ENCODE data around the gene RCOR2. TPM values are rescaled to one million over a fixed set of nuclear protein-coding genes. Genes with fewer than 3 reads are reported as not detected.

RCOR2 gene
- total and polyA plus RNA-seq, 2 of the 13 experiments (the other 11 are each of a cell fraction or from before 2014, with no cell fraction given): 8.3 to 8.5 TPM

- peak; percentile 74 for TF ChIP-seq GMEB1 (CRISPR knock-in tag; IDR thresholded peaks at IDR 0.05; ENCODE audit: borderline replicate concordance)
- TF ChIP-seq FOSL2 (CRISPR knock-in tag; IDR thresholded peaks at IDR 0.05): 0 out of 2 replicates have a peak, but pooled peaks have one; percentile 15
- peak; percentile 48; the same call in 1 of the 2 replicates for TF ChIP-seq DMAP1 (CRISPR knock-in tag; IDR thresholded peaks at IDR 0.05)
- peak; percentile 58; the same call in 1 of the 2 replicates for TF ChIP-seq SALL1 (CRISPR knock-in tag; IDR thresholded peaks at IDR 0.05)
- TF ChIP-seq PITX1 (CRISPR knock-in tag; IDR thresholded peaks at IDR 0.05): no peak
- no peak for TF ChIP-seq FOXJ3 (CRISPR knock-in tag; IDR thresholded peaks at IDR 0.05; ENCODE audit: borderline replicate concordance)
- peak; percentile 96 for TF ChIP-seq CREB1 (IDR thresholded peaks at IDR 0.05)
- peak; percentile 91 for TF ChIP-seq CREB1 (CRISPR knock-in tag; IDR thresholded peaks at IDR 0.05)
- no peak; the same call in 1 of the 2 replicates for TF ChIP-seq ZNF777 (CRISPR knock-in tag; IDR thresholded peaks at IDR 0.05)
- TF ChIP-seq ZNF335 (CRISPR knock-in tag; IDR thresholded peaks at IDR 0.05): 0 out of 2 replicates have a peak, but pooled peaks have one; percentile 16
- no peak for TF ChIP-seq ZNF484 (CRISPR knock-in tag; IDR thresholded peaks at IDR 0.05; ENCODE audit: borderline replicate concordance, low read depth)
- TF ChIP-seq POLR2AphosphoS5 (IDR thresholded peaks at IDR 0.05; ENCODE audit: low read depth, low read length): peak; percentile 51
- peak; percentile 4; the same call in 1 of the 2 replicates for TF ChIP-seq NFKB2 (CRISPR knock-in tag; IDR thresholded peaks at IDR 0.05; ENCODE audit: borderline replicate concordance)
- TF ChIP-seq ZNF282 (IDR thresholded peaks at IDR 0.05; ENCODE audit: partially characterized antibody): no peak
- peak; percentile 76; the same call in 1 of the 2 replicates for TF ChIP-seq POGK (CRISPR knock-in tag; conservative IDR thresholded peaks at IDR 0.05)
- TF ChIP-seq ZFX (CRISPR knock-in tag; IDR thresholded peaks at IDR 0.05; ENCODE audit: low read depth): peak; percentile 88
- TF ChIP-seq ERF (CRISPR knock-in tag; IDR thresholded peaks at IDR 0.05): 0 out of 2 replicates have a peak, but pooled peaks have one; percentile 31
- no peak for TF ChIP-seq TFDP1 (CRISPR knock-in tag; IDR thresholded peaks at IDR 0.05; ENCODE audit: borderline replicate concordance)
- no peak for TF ChIP-seq ZNF547 (CRISPR knock-in tag; IDR thresholded peaks at IDR 0.05)
- TF ChIP-seq SOX6 (IDR thresholded peaks at IDR 0.05): no peak
- TF ChIP-seq SOX6 (CRISPR knock-in tag; IDR thresholded peaks at IDR 0.05): 0 out of 2 replicates have a peak, but pooled peaks have one; percentile 10
- TF ChIP-seq CERS6 (CRISPR knock-in tag; IDR thresholded peaks at IDR 0.05): no peak
- no peak for TF ChIP-seq TOPORS (CRISPR knock-in tag; IDR thresholded peaks at IDR 0.05)
- TF ChIP-seq ATF5 (CRISPR knock-in tag; IDR thresholded peaks at IDR 0.05; ENCODE audit: low read depth): no peak
Measured at GRCh38 chr11:63938479-63939396, 21.8 kb upstream of the RCOR2 start, which contains the start of gene NAA40 (continued).

All from HepG2 (cell line).